ENCODE measurements around the gene SH3PXD2A. TPM values are rescaled to one million over a fixed set of nuclear protein-coding genes. Genes with fewer than 3 reads are reported as not detected.

Gene SH3PXD2A
- total RNA-seq, 5 donors from 2014 or later (not counting 1 experiment from before 2014, with no cell fraction given), result 5.8 to 11.8 (median 9.8) TPM

GRCh38 chr10:103834436-103835095 is 20.8 kb downstream of the SH3PXD2A start:
- no peak overlapping the region for H3K4me3 Mint-ChIP-seq
- no peaks in the 10 kb centered on the region for H3K4me1 Mint-ChIP-seq
- Histone ChIP-seq H3K27ac (ENCODE audit: low read length) (no peak overlapping the region), H3K9me3 (no peaks in the 10 kb centered on the region), H3K4me1 (ENCODE audit: control insufficient read depth in 1 of 2, extremely low read depth in 1 of 2, insufficient read depth in 2 of 2, low read length in 2 of 2) (no peaks in the 10 kb centered on the region), H3K27me3 (replicated peaks in 1 of 2; ENCODE audit: control insufficient read depth in 2 of 2, extremely low read depth in 1 of 2, insufficient read depth in 2 of 2, low read length in 1 of 2) (peaks cover 0 to 4% of the 10 kb centered on the region in 2 experiments), H3K36me3 (ENCODE audit: control insufficient read depth in 2 of 2, extremely low read depth in 1 of 2, insufficient read depth in 1 of 2, low read length in 1 of 2) (no peaks in the 10 kb centered on the region), H3K4me3 (ENCODE audit: control insufficient read depth in 1 of 2, extremely low read depth in 1 of 2, low read length in 1 of 2) (no peak overlapping the region)
- peaks cover 2% of the 10 kb centered on the region for H3K36me3 Mint-ChIP-seq
- H3K27me3 Mint-ChIP-seq, result no peaks in the 10 kb centered on the region
- POLR2A ChIA-PET, result interaction anchor here in 1 of 2 donors (0.7 kb wide), 1 partner anchor 101 kb away, joined by 3 read pairs; no protein-coding TSS in a partner anchor
- no peak for DNase-seq
- peaks cover 0 to 3% (median 0%) of the 10 kb centered on the region in 3 donors for H3K9me3 Mint-ChIP-seq
- H3K27ac Mint-ChIP-seq, result no peak overlapping the region
- WGBS (ENCODE audit: insufficient coverage), result 60% methylated on average over 3 of the region's 5 CpGs
- CTCF ChIA-PET, result no interaction called here
- ATAC-seq (replicated peaks in 1 of 4), result no peak

- no peaks in the 10 kb centered on the region for H3K4me1 ChIP-seq (ENCODE audit: control insufficient read depth in 1 of 2, extremely low read depth in 1 of 2, insufficient read depth in 2 of 2, low read length in 2 of 2)
- H3K27me3 ChIP-seq (replicated peaks in 1 of 2; ENCODE audit: control insufficient read depth in 2 of 2, extremely low read depth in 1 of 2, insufficient read depth in 2 of 2, low read length in 1 of 2), result peaks cover 0 to 4% of the 10 kb centered on the region in 2 experiments
- no peaks in the 10 kb centered on the region for H3K9me3 ChIP-seq
- H3K27ac Mint-ChIP-seq, result no peak overlapping the region
- H3K4me3 Mint-ChIP-seq, result no peak overlapping the region
- no peaks in the 10 kb centered on the region for H3K36me3 ChIP-seq (ENCODE audit: control insufficient read depth in 2 of 2, extremely low read depth in 1 of 2, insufficient read depth in 1 of 2, low read length in 1 of 2)
- ChIA-PET CTCF (no interaction called here), POLR2A (interaction anchor here in 1 of 2 donors (0.7 kb wide), 1 partner anchor 100 kb away, joined by 3 read pairs; no protein-coding TSS in a partner anchor)
- DNase-seq (no peak), ATAC-seq (replicated peaks in 1 of 4) (no peak)
- H3K27me3 Mint-ChIP-seq, result no peaks in the 10 kb centered on the region
- H3K27ac ChIP-seq (ENCODE audit: low read length), result no peak overlapping the region
- no peaks in the 10 kb centered on the region for H3K4me1 Mint-ChIP-seq
- WGBS (ENCODE audit: insufficient coverage), result 80% methylated on average over 2 of the region's 5 CpGs
- H3K4me3 ChIP-seq (ENCODE audit: control insufficient read depth in 1 of 2, extremely low read depth in 1 of 2, low read length in 1 of 2), result no peak overlapping the region
- H3K36me3 Mint-ChIP-seq, result peaks cover 2% of the 10 kb centered on the region
- peaks cover 0 to 3% (median 0%) of the 10 kb centered on the region in 3 donors for H3K9me3 Mint-ChIP-seq
Observed at GRCh38 chr10:103833731-103834365, 21.5 kb downstream of the SH3PXD2A start.

- no CpG with 5 or more reads among the region's 2 CpGs for WGBS (ENCODE audit: insufficient coverage)
- Mint-ChIP-seq H3K9me3 (peaks cover 0 to 3% (median 0%) of the 10 kb centered on the region in 3 donors), H3K27ac (no peak overlapping the region), H3K4me1 (no peaks in the 10 kb centered on the region), H3K27me3 (no peaks in the 10 kb centered on the region), H3K4me3 (no peak overlapping the region), H3K36me3 (peaks cover 2% of the 10 kb centered on the region)
- CTCF ChIA-PET, result no interaction called here
- no peak overlapping the region for H3K4me3 ChIP-seq (ENCODE audit: control insufficient read depth in 1 of 2, extremely low read depth in 1 of 2, low read length in 1 of 2)
- H3K27me3 ChIP-seq (replicated peaks in 1 of 2; ENCODE audit: control insufficient read depth in 2 of 2, extremely low read depth in 1 of 2, insufficient read depth in 2 of 2, low read length in 1 of 2), result peaks cover 0 to 4% of the 10 kb centered on the region in 2 experiments
- POLR2A ChIA-PET, result no interaction called here
- H3K4me1 ChIP-seq (ENCODE audit: control insufficient read depth in 1 of 2, extremely low read depth in 1 of 2, insufficient read depth in 2 of 2, low read length in 2 of 2), result no peaks in the 10 kb centered on the region
- no peaks in the 10 kb centered on the region for H3K9me3 ChIP-seq
- ATAC-seq (replicated peaks in 1 of 4), result no peak
- no peak for DNase-seq
- H3K36me3 ChIP-seq (ENCODE audit: control insufficient read depth in 2 of 2, extremely low read depth in 1 of 2, insufficient read depth in 1 of 2, low read length in 1 of 2), result no peaks in the 10 kb centered on the region
- no peak overlapping the region for H3K27ac ChIP-seq (ENCODE audit: low read length)
Observed at GRCh38 chr10:103832806-103833205, 22.6 kb downstream of the SH3PXD2A start.

GRCh38 chr10:103829838-103830465 is 25.4 kb downstream of the SH3PXD2A start:
- H3K4me3 Mint-ChIP-seq, result no peak overlapping the region
- Histone ChIP-seq H3K9me3 (no peaks in the 10 kb centered on the region), H3K27me3 (replicated peaks in 1 of 2; ENCODE audit: control insufficient read depth in 2 of 2, extremely low read depth in 1 of 2, insufficient read depth in 2 of 2, low read length in 1 of 2) (peaks cover 0 to 4% of the 10 kb centered on the region in 2 experiments), H3K36me3 (ENCODE audit: control insufficient read depth in 2 of 2, extremely low read depth in 1 of 2, insufficient read depth in 1 of 2, low read length in 1 of 2) (no peaks in the 10 kb centered on the region), H3K4me3 (ENCODE audit: control insufficient read depth in 1 of 2, extremely low read depth in 1 of 2, low read length in 1 of 2) (no peak overlapping the region), H3K27ac (ENCODE audit: low read length) (no peak overlapping the region), H3K4me1 (ENCODE audit: control insufficient read depth in 1 of 2, extremely low read depth in 1 of 2, insufficient read depth in 2 of 2, low read length in 2 of 2) (no peaks in the 10 kb centered on the region)
- H3K27ac Mint-ChIP-seq, result no peak overlapping the region
- WGBS (ENCODE audit: insufficient coverage), result no CpG with 5 or more reads among the region's 5 CpGs
- peaks cover 2% of the 10 kb centered on the region for H3K36me3 Mint-ChIP-seq
- ATAC-seq (replicated peaks in 1 of 4), result no peak
- CTCF ChIA-PET, result no interaction called here
- POLR2A ChIA-PET, result no interaction called here
- peaks cover 0 to 3% (median 0%) of the 10 kb centered on the region in 3 donors for H3K9me3 Mint-ChIP-seq
- H3K27me3 Mint-ChIP-seq, result no peaks in the 10 kb centered on the region
- no peaks in the 10 kb centered on the region for H3K4me1 Mint-ChIP-seq
- no peak for DNase-seq

- H3K9me3 Mint-ChIP-seq, result peaks cover 0 to 3% (median 0%) of the 10 kb centered on the region in 3 donors
- H3K4me1 Mint-ChIP-seq, result peaks cover 0 to 4% (median 0%) of the 10 kb centered on the region in 3 donors
- peaks cover 0 to 2% of the 10 kb centered on the region in 2 experiments for H3K4me1 ChIP-seq (ENCODE audit: control insufficient read depth in 1 of 2, extremely low read depth in 1 of 2, insufficient read depth in 2 of 2, low read length in 2 of 2)
- ATAC-seq (replicated peaks in 1 of 4) (no peak), DNase-seq (no peak)
- peaks cover 0 to 10% of the 10 kb centered on the region in 2 experiments for H3K27me3 ChIP-seq (replicated peaks in 1 of 2; ENCODE audit: control insufficient read depth in 2 of 2, extremely low read depth in 1 of 2, insufficient read depth in 2 of 2, low read length in 1 of 2)
- CTCF ChIA-PET, result no interaction called here
- no CpG with 5 or more reads among the region's 6 CpGs for WGBS (ENCODE audit: insufficient coverage)
- H3K4me3 Mint-ChIP-seq, result no peak overlapping the region
- POLR2A ChIA-PET, result no interaction called here
- no peaks in the 10 kb centered on the region for H3K36me3 ChIP-seq (ENCODE audit: control insufficient read depth in 2 of 2, extremely low read depth in 1 of 2, insufficient read depth in 1 of 2, low read length in 1 of 2)
- H3K36me3 Mint-ChIP-seq, result peaks cover 2% of the 10 kb centered on the region
- H3K27ac Mint-ChIP-seq, result no peak overlapping the region
- H3K9me3 ChIP-seq, result no peaks in the 10 kb centered on the region
- no peak overlapping the region for H3K27ac ChIP-seq (ENCODE audit: low read length)
- H3K4me3 ChIP-seq (ENCODE audit: control insufficient read depth in 1 of 2, extremely low read depth in 1 of 2, low read length in 1 of 2), result no peak overlapping the region
- peaks cover 5 to 6% of the 10 kb centered on the region in 2 donors for H3K27me3 Mint-ChIP-seq
Observed at GRCh38 chr10:103829278-103829677, 26.1 kb downstream of the SH3PXD2A start.

GRCh38 chr10:103828587-103829197 is 26.7 kb downstream of the SH3PXD2A start:
- Histone ChIP-seq H3K4me1 (ENCODE audit: control insufficient read depth in 1 of 2, extremely low read depth in 1 of 2, insufficient read depth in 2 of 2, low read length in 2 of 2) (peaks cover 0 to 3% of the 10 kb centered on the region in 2 experiments), H3K27me3 (replicated peaks in 1 of 2; ENCODE audit: control insufficient read depth in 2 of 2, extremely low read depth in 1 of 2, insufficient read depth in 2 of 2, low read length in 1 of 2) (peaks cover 0 to 12% of the 10 kb centered on the region in 2 experiments), H3K9me3 (no peaks in the 10 kb centered on the region), H3K27ac (ENCODE audit: low read length) (no peak overlapping the region), H3K36me3 (ENCODE audit: control insufficient read depth in 2 of 2, extremely low read depth in 1 of 2, insufficient read depth in 1 of 2, low read length in 1 of 2) (no peaks in the 10 kb centered on the region), H3K4me3 (ENCODE audit: control insufficient read depth in 1 of 2, extremely low read depth in 1 of 2, low read length in 1 of 2) (no peak overlapping the region)
- Mint-ChIP-seq H3K4me3 (no peak overlapping the region), H3K4me1 (peaks cover 0 to 4% (median 0%) of the 10 kb centered on the region in 3 donors), H3K36me3 (peaks cover 2% of the 10 kb centered on the region), H3K9me3 (peaks cover 0 to 3% (median 0%) of the 10 kb centered on the region in 3 donors), H3K27me3 (peaks cover 5 to 6% of the 10 kb centered on the region in 2 donors), H3K27ac (no peak overlapping the region)
- DNase-seq, result no peak
- no peak for ATAC-seq (replicated peaks in 1 of 4)
- ChIA-PET POLR2A (no interaction called here), CTCF (no interaction called here)
- WGBS (ENCODE audit: insufficient coverage), result no CpG with 5 or more reads among the region's 7 CpGs

All from T-cell (primary cell).